ENCODE results near the gene PLCD3. TPM values are rescaled to one million over a fixed set of nuclear protein-coding genes. Genes with fewer than 3 reads are reported as not detected.

The PLCD3 gene
- total RNA-seq, 1 donor from 2014 or later: 2.9 TPM

- intact Hi-C loops (cut with micrococcal nuclease): no loop called here
These were observed 54.7 kb downstream of the PLCD3 start for GRCh38 chr17:45077643-45078042.

DNA sequence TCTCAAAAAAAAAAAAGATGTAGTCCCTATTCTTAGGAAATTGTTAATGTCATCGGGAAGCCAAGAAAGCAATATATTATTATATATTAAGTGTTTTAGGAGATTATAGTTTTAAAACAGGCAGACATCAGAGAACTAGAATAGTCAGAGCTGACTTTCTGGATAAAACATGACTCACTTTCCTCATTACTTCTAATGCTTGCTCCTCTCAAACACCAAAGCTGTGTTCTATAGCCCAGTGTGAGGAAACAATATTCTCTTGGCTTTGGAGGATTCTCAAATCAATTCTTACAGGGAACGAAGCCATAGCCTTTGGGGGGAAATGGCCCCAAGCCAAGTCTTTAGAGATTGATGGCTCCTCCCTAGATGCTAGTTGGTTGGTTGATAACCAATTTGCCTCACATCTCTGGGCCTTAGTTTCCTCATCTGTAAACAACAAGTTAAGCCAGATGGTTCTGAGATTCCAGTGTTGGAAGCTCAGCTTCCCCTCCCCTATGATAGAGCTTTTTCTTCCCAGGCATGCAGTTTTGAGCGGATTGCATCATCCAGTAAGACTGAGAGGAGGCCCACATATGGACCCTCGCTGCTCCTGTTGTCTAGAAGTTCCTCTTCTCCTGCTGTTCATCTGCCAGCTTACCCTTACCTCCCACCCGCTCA is 58.8 kb downstream of the PLCD3 start:
- intact Hi-C loops (cut with micrococcal nuclease): no loop called here

DNA sequence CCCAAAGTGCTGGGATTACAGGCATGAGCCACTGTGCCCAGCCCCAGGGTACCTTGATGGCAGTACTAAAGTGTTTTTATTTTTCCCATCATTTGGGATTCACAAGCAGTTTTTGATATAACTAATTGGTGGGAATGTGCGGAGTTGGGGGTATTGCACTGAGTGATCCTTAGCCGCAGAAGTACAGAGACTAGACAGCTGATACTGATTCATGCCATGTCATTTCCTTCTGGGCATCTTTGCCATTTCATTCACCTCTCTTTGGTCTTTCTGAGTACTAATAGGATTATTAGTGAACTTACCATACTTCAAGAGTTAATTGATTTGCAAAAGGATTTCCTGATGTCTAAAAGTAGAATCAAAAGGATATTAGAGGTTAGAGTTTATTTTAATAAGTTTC is 61.5 kb downstream of the PLCD3 start:
- intact Hi-C loops (cut with micrococcal nuclease): no loop called here

GRCh38 chr17:45070001-45070400 is 62.3 kb downstream of the PLCD3 start:
- intact Hi-C loops (cut with micrococcal nuclease): no loop called here

- intact Hi-C loops (cut with micrococcal nuclease): no loop called here
These were observed 64.7 kb downstream of the PLCD3 start for GRCh38 chr17:45067637-45068036.

DNA sequence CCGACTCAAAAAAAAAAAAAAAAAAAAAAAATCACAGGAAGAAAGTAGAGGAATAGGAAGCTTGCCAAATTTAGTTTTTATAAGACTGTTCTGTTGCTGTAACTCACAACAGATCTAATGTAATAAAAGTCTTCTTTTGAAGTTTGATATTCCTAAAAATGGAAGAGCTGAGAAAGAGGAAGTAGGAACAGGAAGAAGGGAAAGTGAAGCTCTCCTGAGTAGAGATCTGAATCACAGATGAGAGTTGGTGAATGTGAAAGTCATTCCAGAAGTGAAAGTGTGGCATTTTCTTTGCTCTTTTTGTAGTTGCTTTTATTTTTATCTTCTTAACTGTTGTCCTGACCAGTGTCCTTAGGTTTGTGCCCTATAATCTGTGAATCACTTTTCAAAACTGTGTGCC is 69.1 kb downstream of the PLCD3 start:
- intact Hi-C loops (cut with micrococcal nuclease): loop anchor here (5.0 kb wide), 1 partner anchor 561 kb away; the partner anchor contains the start of gene GPATCH8

GRCh38 chr17:45061606-45062205 is 70.6 kb downstream of the PLCD3 start:
- intact Hi-C loops (cut with micrococcal nuclease): loop anchor here (1.0 to 5.0 kb wide), 14 partner anchors 10 to 875 kb away; partner anchors contain the start of genes ACBD4, DBF4B, DCAKD and EFTUD2

GRCh38 chr17:45060797-45061605 is 71.3 kb downstream of the PLCD3 start, which contains the start of gene NMT1:
TSS of gene NMT1 (plus strand) at chr17:45061317. CDS start at chr17:45061330, 13 bp downstream.
- intact Hi-C loops (cut with micrococcal nuclease): loop anchor here (1.0 to 5.0 kb wide), 14 partner anchors 10 to 875 kb away; partner anchors contain the start of genes ACBD4, DBF4B, DCAKD and EFTUD2

GRCh38 chr17:45060382-45060796 is 71.9 kb downstream of the PLCD3 start:
- intact Hi-C loops (cut with micrococcal nuclease): loop anchor here (5.0 kb wide), 1 partner anchor 558 kb away; the partner anchor contains the start of gene GPATCH8

Other genes with a start within 250 kb of the PLCD3 start
- 165 and 169 TPM in 2 replicates for gene EFTUD2, start 233.1 kb downstream of the PLCD3 start, total RNA-seq
- gene GFAP, start 217.0 kb downstream of the PLCD3 start, total RNA-seq: not detected in 2 replicates
- 54.0 and 55.2 TPM in 2 replicates for gene KIF18B, start 184.7 kb downstream of the PLCD3 start, total RNA-seq
- gene C1QL1, start 164.2 kb downstream of the PLCD3 start, total RNA-seq: 0.27 and 0.59 TPM in 2 replicates
- gene DCAKD, start 80.9 kb downstream of the PLCD3 start, total RNA-seq: 25.2 and 25.9 TPM in 2 replicates
- gene NMT1, start 71.2 kb downstream of the PLCD3 start, total RNA-seq: 130 and 142 TPM in 2 replicates
- 12.0 and 12.5 TPM in 2 replicates for gene ACBD4, start 3.2 kb upstream of the PLCD3 start, total RNA-seq
- gene HEXIM1, start 16.0 kb upstream of the PLCD3 start, total RNA-seq: 38.8 and 41.4 TPM in 2 replicates
- 5.1 and 6.8 TPM in 2 replicates for gene HEXIM2, start 29.4 kb upstream of the PLCD3 start, total RNA-seq
- 484 and 485 TPM in 2 replicates for gene FMNL1, start 89.4 kb upstream of the PLCD3 start, total RNA-seq
- 0.37 and 0.44 TPM in 2 replicates for gene SPATA32, start 129.6 kb upstream of the PLCD3 start, total RNA-seq
- 39.7 and 44.9 TPM in 2 replicates for gene MAP3K14, start 184.5 kb upstream of the PLCD3 start, total RNA-seq